Measurements from ENCODE around the gene FARP1. TPM values are rescaled to one million over a fixed set of nuclear protein-coding genes. Genes with fewer than 3 reads are reported as not detected.

The FARP1 gene
- total RNA-seq, 1 donor from 2014 or later: 110 TPM

DNA sequence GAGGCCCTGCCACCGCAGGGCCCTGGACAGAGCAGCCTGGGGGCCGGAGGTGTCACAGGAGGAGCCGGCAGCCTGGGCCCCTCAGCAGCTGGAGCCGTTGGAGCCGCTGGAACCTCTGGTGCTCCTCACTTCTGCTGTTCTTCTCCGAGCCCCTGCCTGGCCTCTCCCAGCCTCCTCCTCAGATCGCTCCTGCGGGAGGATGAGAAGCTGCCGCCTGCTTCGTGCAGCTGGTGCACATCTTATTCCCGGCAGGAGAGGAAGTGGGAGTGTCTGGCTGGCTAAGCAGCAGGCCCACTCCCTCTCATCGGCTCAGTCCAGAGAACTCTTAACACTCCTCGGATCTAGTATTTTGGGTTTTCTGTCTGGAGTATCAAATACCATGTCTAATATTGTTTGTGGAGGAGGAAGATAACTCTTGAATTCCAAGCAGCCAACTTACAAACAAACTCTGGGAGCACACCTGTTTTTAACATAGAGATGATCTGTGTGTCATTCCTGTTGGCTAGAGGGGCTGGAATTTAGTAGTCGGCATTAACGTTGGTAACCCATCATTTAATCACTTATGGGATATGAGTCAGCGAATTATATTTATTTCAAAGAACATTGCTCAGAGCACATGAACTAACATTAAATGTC lies 71.2 kb downstream of the FARP1 start:
- Histone ChIP-seq H3K4me1 (peaks cover 40% of the 10 kb centered on the region), H3K27me3 (ENCODE audit: low read depth) (no peaks in the 10 kb centered on the region), H3K27ac (peak overlapping the region; percentile 31), H3K4me3 (no peak overlapping the region), H3K36me3 (peaks cover 11% of the 10 kb centered on the region), H3K9me3 (no peaks in the 10 kb centered on the region)
- TF ChIP-seq, protein P1, sequence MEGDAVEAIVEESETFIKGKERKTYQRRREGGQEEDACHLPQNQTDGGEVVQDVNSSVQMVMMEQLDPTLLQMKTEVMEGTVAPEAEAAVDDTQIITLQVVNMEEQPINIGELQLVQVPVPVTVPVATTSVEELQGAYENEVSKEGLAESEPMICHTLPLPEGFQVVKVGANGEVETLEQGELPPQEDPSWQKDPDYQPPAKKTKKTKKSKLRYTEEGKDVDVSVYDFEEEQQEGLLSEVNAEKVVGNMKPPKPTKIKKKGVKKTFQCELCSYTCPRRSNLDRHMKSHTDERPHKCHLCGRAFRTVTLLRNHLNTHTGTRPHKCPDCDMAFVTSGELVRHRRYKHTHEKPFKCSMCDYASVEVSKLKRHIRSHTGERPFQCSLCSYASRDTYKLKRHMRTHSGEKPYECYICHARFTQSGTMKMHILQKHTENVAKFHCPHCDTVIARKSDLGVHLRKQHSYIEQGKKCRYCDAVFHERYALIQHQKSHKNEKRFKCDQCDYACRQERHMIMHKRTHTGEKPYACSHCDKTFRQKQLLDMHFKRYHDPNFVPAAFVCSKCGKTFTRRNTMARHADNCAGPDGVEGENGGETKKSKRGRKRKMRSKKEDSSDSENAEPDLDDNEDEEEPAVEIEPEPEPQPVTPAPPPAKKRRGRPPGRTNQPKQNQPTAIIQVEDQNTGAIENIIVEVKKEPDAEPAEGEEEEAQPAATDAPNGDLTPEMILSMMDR (IDR thresholded peaks at IDR 0.05): no peak
- intact Hi-C loops (cut with DNase I): no loop called here
- DNase-seq: no peak
- peak; percentile 9 to 11 for ATAC-seq

DNA sequence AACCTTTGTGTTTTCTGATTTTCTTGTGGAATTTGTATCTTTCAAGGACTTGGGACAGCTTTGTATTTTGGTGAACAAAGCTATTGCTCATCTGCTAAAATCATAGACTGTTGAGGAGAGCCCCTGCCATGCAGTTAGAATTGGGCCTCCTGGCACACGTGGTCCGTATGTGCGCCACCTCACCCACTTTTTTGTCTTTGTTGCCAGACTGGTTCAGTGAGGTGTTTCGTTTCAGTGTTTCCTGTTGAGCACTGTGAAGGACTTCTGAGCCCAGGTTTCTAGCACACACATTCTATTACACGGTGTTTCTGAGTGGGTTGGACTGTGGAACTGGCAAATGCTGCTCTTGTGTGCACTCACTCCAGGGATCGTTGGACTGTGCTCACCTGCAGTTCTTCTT lies 71.8 kb downstream of the FARP1 start:
- Histone ChIP-seq H3K4me1 (peaks cover 40% of the 10 kb centered on the region), H3K4me3 (no peak overlapping the region), H3K36me3 (peaks cover 11% of the 10 kb centered on the region), H3K27me3 (ENCODE audit: low read depth) (no peaks in the 10 kb centered on the region), H3K9me3 (no peaks in the 10 kb centered on the region), H3K27ac (peak overlapping the region; percentile 31)
- TF ChIP-seq, protein P1 (IDR thresholded peaks at IDR 0.05): no peak
- peak; percentile 87 for ATAC-seq
- intact Hi-C loops (cut with DNase I): no loop called here
- no peak for DNase-seq

DNA sequence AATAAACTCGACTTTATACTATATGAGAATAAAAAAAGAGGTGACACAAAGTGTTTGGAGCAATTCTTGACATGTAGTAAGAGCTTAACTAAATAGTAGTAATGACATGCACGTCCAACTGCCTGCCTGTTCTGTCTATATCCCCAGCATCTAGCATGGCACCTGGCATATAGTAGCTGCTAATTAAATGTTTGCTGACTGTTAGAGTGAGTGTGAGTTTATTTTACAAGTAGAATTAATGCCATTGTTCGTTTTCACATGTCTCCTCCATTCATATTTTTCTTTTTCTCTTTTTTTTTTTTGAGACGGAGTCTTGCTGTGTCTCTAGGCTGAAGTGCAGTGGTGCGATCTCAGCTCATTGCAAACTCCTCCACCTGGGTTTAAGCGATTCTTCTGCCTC lies 72.6 kb downstream of the FARP1 start:
- peaks cover 47% of the 10 kb centered on the region for H3K4me1 ChIP-seq
- intact Hi-C loops (cut with DNase I): no loop called here

DNA sequence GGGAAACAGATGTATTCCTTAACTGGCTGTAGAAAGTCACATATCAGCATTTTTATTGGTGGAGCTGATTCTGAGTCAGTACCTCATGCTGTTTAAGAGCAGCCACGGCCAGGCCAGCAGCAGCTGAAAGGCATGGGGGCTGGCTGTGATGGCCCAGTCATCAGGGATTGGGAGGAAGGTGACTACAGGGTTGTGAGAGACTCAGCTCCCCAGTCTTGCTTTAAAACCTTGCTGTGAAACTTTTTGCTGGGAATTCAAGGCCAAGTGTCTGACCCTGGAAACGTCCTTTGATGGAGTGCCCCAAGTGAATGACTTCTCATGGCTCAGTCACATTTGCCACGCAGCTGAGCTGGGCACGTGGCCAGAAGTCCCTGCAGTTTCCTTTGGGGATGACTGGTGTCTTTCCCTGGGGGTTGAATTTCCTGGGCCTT lies 73.3 kb downstream of the FARP1 start:
- H3K4me1 ChIP-seq: peaks cover 53% of the 10 kb centered on the region
- H3K4me3 ChIP-seq: no peak overlapping the region
- no peak for DNase-seq
- TF ChIP-seq, protein P1 (IDR thresholded peaks at IDR 0.05): no peak
- peak in 1 of 2 donors; percentile 2 for ATAC-seq
- H3K36me3 ChIP-seq: peaks cover 11% of the 10 kb centered on the region
- intact Hi-C loops (cut with DNase I): no loop called here
- peak overlapping the region; percentile 49 for H3K27ac ChIP-seq
- H3K27me3 ChIP-seq (ENCODE audit: low read depth): no peaks in the 10 kb centered on the region
- no peaks in the 10 kb centered on the region for H3K9me3 ChIP-seq

More for the DNA sequence above, 72.6 kb downstream of the FARP1 start:
- no peaks in the 10 kb centered on the region for H3K27me3 ChIP-seq (ENCODE audit: low read depth)
- no peaks in the 10 kb centered on the region for H3K9me3 ChIP-seq
- peak overlapping the region; percentile 32 for H3K27ac ChIP-seq
- H3K4me3 ChIP-seq: no peak overlapping the region
- DNase-seq (no peak), ATAC-seq (no peak)
- TF ChIP-seq, protein P1 (IDR thresholded peaks at IDR 0.05): no peak
- peaks cover 11% of the 10 kb centered on the region for H3K36me3 ChIP-seq

DNA sequence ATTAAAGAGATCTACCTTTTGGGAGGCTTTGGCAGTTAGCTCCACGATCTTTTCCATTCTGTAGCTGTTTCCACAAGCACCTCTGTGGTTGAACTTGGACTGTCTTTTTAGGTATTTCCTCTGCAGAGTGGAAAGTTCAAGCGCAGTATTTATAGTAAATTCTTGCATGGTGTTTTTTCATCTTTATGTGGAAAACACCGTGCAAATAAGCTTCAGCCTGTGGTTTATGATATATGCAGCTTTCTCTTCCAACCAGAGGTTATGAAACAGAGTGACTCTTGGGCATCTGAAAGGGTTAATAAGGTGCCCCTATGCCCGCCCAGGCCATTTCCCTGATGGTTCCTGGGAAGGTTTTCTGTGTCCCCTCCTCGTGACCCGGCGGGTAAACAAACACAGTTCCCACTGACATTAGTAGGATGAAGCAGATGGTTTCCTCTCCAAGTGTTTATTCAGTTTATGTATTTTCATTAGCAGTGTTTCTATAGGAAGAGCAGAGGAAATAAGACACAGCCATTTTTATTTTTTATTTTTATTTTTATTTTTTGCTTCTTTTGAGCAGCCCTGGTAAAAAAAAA lies 73.9 kb downstream of the FARP1 start:
- ATAC-seq (no peak), DNase-seq (no peak)
- Histone ChIP-seq H3K4me3 (no peak overlapping the region), H3K27ac (peak overlapping the region; percentile 58), H3K9me3 (no peaks in the 10 kb centered on the region), H3K4me1 (peaks cover 60% of the 10 kb centered on the region), H3K27me3 (ENCODE audit: low read depth) (no peaks in the 10 kb centered on the region), H3K36me3 (peaks cover 11% of the 10 kb centered on the region)
- TF ChIP-seq, protein P1 (IDR thresholded peaks at IDR 0.05): no peak
- intact Hi-C loops (cut with DNase I): no loop called here

Measured in lower lobe of right lung (tissue), 2 donors.